PC-3 (cell line): ENCODE results near the gene CRYZL1.

Experiments used
- CTCF ChIP-seq: fragments of 300-600 bp; sonication (generic); conservative IDR thresholded peaks from 2 replicates; pipeline ENCODE4 v1.5.1; 2017; ENCODE audit warnings: antibody characterized with exemption, low read depth, mild to moderate bottlenecking, low read length
- EZH2 ChIP-seq: fragments of 300-600 bp; sonication (generic); IDR thresholded peaks from one replicate; pipeline ENCODE4 v1.6.1; 2017; ENCODE audit warnings: antibody characterized with exemption, mild to moderate bottlenecking, low read length; ENCODE audit not compliant: unreplicated experiment

GRCh38 chr21:33650929-33651509 lies 9.5 kb upstream of the CRYZL1 start:
- TF ChIP-seq EZH2 (no peak), CTCF (no peak)
